ENCODE results near the gene RAPGEF3.

Gene RAPGEF3

GRCh38 chr12:47789712-47790489 lies 31.2 kb upstream of the RAPGEF3 start:
- no peak for DNase-seq

GRCh38 chr12:47789141-47789540 lies 30.5 kb upstream of the RAPGEF3 start:
- DNase-seq: no peak

GRCh38 chr12:47787596-47788319 lies 29.1 kb upstream of the RAPGEF3 start:
- DNase-seq: no peak

- DNase-seq: no peak
These were observed 28.1 kb upstream of the RAPGEF3 start for GRCh38 chr12:47786662-47787280.

- no peak for DNase-seq
These were observed 27.4 kb upstream of the RAPGEF3 start for GRCh38 chr12:47785887-47786661.

GRCh38 chr12:47785036-47785886 lies 26.6 kb upstream of the RAPGEF3 start:
- DNase-seq: no peak

- no peak for DNase-seq
These were observed 25.4 kb upstream of the RAPGEF3 start for GRCh38 chr12:47783821-47784819.

- no peak for DNase-seq
These were observed 24.5 kb upstream of the RAPGEF3 start for GRCh38 chr12:47783024-47783755.

- no peak for DNase-seq
These were observed 23.7 kb upstream of the RAPGEF3 start for GRCh38 chr12:47782372-47782770.

- DNase-seq: no peak
These were observed 23.0 kb upstream of the RAPGEF3 start for GRCh38 chr12:47781479-47782371.

GRCh38 chr12:47779943-47780504 lies 21.3 kb upstream of the RAPGEF3 start:
- DNase-seq: no peak

- DNase-seq: peak; percentile 80
These were observed 20.7 kb upstream of the RAPGEF3 start for GRCh38 chr12:47779301-47779942.

- no peak for DNase-seq
These were observed 20.2 kb upstream of the RAPGEF3 start for GRCh38 chr12:47778881-47779280.

GRCh38 chr12:47777741-47778558 lies 19.3 kb upstream of the RAPGEF3 start:
- no peak for DNase-seq

GRCh38 chr12:47777151-47777550 lies 18.5 kb upstream of the RAPGEF3 start:
- no peak for DNase-seq

GRCh38 chr12:47776471-47777143 lies 17.9 kb upstream of the RAPGEF3 start:
- peak; percentile 56 for DNase-seq

Measured in fibroblast of skin of abdomen (primary cell).